Right lobe of liver (tissue), 4 donors: Measurements from ENCODE around the gene LARP7.

Experiments
- POLR2A ChIP-seq: fragments of 450-650 bp; IDR thresholded peaks from one replicate; pipeline ENCODE4 v1.6.1; 2017; ENCODE audit warnings: antibody characterized with exemption, mild to moderate bottlenecking
- TF ChIP-seq, protein P1 (sequence below), 4 donors: fragments of 200-600 bp in 3 of 4; fragments of 450-650 bp in 1 of 4; IDR thresholded peaks; one replicate each; pipeline versions ENCODE4 v1.5.1 to v1.8.0; 2016 to 2022; ENCODE audit warnings: antibody characterized with exemption in 4 of 4, mild to moderate bottlenecking in 2 of 4
- donor health status: DM: no; HTN: no; CAD: no.
- donor health status: DM: no; HTN: no; CAD: no.
- donor health status: DM: no; HTN: yes; CAD: no.

DNA sequence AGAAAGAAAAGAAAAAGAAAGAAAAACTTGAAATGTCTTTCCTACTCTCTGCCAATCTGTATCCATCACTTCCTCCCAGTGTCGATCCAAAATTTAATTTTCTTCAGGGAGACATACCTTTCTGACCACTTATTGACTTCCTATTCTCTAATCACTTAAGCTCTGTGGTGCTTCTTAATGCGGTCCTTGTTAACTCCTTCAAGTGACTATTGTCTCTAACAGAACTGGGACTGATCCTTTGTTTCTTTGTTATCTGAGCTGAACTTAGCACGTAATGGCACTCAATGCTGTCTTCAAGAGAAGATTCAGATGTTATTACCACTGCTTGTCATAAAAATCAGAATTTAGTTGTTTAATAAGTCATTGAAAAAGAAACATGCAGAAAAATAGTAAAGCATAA is 31.2 kb downstream of the LARP7 start:
- TF ChIP-seq, protein P1, sequence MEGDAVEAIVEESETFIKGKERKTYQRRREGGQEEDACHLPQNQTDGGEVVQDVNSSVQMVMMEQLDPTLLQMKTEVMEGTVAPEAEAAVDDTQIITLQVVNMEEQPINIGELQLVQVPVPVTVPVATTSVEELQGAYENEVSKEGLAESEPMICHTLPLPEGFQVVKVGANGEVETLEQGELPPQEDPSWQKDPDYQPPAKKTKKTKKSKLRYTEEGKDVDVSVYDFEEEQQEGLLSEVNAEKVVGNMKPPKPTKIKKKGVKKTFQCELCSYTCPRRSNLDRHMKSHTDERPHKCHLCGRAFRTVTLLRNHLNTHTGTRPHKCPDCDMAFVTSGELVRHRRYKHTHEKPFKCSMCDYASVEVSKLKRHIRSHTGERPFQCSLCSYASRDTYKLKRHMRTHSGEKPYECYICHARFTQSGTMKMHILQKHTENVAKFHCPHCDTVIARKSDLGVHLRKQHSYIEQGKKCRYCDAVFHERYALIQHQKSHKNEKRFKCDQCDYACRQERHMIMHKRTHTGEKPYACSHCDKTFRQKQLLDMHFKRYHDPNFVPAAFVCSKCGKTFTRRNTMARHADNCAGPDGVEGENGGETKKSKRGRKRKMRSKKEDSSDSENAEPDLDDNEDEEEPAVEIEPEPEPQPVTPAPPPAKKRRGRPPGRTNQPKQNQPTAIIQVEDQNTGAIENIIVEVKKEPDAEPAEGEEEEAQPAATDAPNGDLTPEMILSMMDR (IDR thresholded peaks at IDR 0.05): no peak
- TF ChIP-seq POLR2A: no peak
